NCI-H2227 (cell line): ENCODE results near the gene ACTR3.
"Not testable (repeated sequence)": the region's sequence is repeated elsewhere in the genome, so short reads cannot be mapped to it uniquely, and the experiment has no call there.

Experiments
- DNase-seq: peaks from one replicate; lab custom pipeline; 2025; ENCODE audit not compliant: unreplicated experiment; lab: John Stamatoyannopoulos, UW

ACTR3 gene

GRCh38 chr2:113901943-113902342, 12.1 kb downstream of the ACTR3 start:
- DNase-seq = no peak

DNA sequence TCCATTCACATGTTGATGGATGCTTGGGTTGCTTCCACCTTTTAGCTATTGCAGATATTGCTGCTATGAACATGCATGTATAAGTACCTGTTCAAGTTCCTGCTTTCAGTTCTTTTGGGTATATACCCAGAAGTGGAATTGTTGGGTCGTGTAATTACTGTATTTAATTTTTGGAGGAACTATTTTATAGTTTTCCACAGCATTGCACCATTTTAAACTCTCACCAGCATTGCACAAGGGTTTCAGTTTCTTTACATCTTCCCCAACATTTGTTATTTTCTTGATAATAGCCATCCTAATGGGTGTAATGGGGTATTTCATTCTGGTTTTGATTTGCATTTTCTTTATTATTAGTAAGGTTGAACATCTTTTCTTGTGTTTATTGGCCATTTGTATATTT, 16.0 kb downstream of the ACTR3 start:
- DNase-seq = no peak

- no peak for DNase-seq
Observed at GRCh38 chr2:113906647-113907046, 16.8 kb downstream of the ACTR3 start.

- no peak for DNase-seq
Observed at GRCh38 chr2:113907297-113907696, 17.4 kb downstream of the ACTR3 start.

DNA sequence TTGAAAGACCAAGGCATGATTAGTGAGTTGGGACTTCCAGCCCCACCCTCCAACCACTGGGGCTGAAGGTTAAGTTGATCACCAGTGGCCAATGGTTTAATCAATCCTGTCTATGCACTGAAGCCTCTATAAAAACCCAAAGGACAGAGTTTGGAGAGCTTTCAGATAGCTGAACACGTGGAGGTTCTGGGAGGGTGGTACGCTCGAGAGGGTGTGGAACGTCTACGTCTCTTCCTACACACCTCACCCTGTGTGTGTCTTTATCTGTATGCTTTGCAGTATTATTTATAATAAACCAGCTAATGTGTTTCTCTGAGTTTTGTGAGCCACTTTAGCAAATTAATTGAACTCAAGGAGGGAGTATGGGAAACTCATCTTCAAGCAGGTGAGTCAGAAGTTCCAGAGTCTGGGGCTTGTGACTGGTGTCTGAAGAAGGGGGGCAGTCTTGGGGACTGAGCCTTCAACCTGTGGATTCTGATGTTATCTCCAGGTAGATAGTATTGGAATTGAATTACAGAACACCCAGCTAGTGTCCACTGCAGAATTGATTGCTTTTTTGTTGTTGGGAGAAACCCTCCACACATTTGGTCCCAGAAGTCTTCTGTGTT, 20.3 kb downstream of the ACTR3 start:
- no peak for DNase-seq

DNA sequence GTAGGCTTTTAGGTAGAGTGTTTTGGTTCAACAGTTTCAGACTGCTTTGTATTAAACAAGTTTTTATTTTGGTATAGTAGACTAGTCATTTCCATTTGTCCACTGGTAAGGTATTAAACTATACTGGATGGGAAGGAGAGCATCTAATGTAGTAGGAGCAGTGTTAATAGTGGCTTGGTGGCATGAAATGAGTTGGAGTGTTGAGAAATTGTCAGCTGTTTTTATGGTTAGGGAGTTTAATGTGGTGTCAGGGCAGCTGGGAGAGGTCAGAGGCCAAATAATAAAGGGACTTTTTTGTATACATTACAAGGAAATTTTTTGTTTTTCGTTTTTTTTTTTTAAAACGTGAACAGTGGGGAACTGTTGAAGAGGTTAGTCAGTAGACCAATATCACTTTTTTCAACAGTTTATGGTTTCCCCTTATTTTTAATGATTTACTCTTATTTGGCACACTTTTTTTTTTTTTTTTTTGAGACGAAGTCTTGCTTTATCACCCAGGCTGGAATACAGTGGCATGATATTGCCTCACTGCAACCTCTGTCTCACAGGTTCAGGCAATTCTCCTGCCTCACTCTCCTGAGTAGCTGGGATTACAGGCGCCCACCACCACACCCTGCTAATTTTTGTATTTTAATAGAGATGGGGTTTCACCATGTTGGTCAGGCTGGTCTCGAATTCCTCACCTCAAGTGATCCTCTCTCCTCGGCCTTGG, 21.2 kb downstream of the ACTR3 start:
- no peak for DNase-seq

DNA sequence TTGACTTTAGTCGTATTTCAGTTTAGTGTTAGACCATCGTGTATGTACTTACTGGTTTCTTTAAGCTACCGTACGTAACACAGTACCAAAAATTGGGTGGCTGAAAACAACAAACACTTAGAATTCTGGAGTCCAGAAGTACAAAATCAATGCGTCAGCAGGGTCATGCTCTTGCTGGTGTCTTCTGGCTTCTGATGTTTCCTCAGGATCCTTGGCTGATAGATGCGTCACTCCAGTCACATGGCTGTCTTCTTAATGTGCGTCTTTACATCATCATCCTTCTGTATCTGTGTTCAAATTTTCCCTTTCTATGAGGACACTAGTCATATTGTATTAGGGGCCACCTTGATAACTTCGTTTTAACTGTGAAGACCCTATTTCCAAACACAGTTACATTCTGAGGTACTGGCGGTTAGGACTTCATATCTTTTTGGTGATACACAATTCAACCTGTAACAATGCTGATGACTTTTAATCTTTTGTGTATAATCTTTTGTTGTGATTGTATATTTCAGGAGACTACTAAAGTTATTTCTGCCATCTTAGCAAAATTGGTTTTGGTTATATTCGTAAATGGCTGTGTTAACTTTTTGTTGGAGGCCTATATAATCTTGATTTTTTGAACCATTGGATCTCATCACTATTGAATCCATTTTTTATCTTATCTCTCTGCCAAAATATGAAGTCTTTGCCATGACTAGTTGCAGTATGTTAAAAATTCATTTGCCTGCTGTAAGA, 25.4 kb downstream of the ACTR3 start:
- DNase-seq = no peak

GRCh38 chr2:113918229-113918628, 28.3 kb downstream of the ACTR3 start:
- no peak for DNase-seq

DNA sequence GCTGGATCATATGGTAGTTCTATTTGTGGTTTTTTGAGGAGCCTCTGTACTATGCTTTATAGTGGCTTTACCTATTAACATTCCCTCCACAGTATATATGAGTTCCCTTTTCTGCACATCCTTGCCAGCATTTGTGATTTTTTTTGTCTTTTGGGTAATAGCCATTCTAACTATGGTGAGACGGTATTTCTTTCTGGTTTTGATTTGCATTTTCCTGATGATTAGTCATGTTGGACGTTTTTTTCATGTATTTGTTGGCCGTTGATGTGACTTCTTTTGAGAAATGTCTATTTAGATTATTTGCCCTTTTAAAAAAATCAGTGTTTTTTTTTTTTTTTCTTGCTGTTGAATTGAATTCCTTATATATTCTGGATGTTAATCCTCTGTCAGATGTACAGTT, 31.1 kb downstream of the ACTR3 start:
- DNase-seq = no peak

GRCh38 chr2:113922335-113922734, 32.4 kb downstream of the ACTR3 start:
- no peak for DNase-seq

GRCh38 chr2:113922784-113923183, 32.9 kb downstream of the ACTR3 start:
- DNase-seq = no peak

- DNase-seq = no peak
Observed at GRCh38 chr2:113925884-113926283, 36.0 kb downstream of the ACTR3 start.

GRCh38 chr2:113926314-113926713, 36.4 kb downstream of the ACTR3 start:
- no peak for DNase-seq

GRCh38 chr2:113930448-113930847, 40.6 kb downstream of the ACTR3 start:
- no peak for DNase-seq

DNA sequence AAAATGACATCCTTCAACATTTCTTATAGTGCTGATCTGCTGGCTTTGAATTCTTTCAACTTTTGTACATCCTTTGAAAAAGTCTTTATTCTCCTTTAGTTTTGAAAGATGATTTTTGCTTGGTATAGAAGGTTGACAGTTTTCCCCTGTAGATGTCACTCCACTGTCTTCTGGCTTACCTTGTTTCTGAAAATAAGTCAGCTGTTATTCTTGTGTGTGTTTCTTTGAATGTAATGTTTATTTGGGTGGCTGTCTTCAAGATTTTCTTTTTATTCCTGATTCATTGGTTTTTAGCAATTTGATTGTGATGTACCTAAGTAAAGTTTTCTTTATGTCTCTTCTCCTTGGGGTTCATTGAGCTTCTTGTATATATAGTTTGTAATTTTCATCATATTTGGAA, 47.6 kb downstream of the ACTR3 start:
- DNase-seq = no peak

- DNase-seq = no peak
Observed at GRCh38 chr2:113940891-113941290, 51.0 kb downstream of the ACTR3 start.

DNA sequence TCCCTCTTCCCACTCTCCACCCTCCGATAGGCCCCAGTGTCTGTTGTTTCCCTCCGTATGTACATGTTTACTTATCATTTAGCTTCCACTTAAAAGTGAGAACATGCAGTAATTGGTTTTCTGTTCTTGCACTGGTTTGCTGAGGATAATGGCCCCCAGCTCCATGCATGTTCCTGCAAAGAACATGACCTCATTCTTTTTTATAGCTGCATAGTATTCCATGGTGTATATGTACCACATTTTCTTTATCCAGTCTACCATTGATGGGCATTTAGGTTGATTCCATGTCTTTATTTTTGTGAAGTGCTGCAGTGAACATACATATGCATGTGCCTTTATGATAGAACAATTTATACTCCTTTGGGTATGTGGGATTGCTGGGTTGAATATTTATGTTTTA, 55.9 kb downstream of the ACTR3 start:
- not testable (repeated sequence) for DNase-seq

- DNase-seq = not testable (repeated sequence)
Observed at GRCh38 chr2:113950906-113951305, 61.0 kb downstream of the ACTR3 start.

GRCh38 chr2:113961000-113961399, 71.1 kb downstream of the ACTR3 start:
- DNase-seq = no peak

DNA sequence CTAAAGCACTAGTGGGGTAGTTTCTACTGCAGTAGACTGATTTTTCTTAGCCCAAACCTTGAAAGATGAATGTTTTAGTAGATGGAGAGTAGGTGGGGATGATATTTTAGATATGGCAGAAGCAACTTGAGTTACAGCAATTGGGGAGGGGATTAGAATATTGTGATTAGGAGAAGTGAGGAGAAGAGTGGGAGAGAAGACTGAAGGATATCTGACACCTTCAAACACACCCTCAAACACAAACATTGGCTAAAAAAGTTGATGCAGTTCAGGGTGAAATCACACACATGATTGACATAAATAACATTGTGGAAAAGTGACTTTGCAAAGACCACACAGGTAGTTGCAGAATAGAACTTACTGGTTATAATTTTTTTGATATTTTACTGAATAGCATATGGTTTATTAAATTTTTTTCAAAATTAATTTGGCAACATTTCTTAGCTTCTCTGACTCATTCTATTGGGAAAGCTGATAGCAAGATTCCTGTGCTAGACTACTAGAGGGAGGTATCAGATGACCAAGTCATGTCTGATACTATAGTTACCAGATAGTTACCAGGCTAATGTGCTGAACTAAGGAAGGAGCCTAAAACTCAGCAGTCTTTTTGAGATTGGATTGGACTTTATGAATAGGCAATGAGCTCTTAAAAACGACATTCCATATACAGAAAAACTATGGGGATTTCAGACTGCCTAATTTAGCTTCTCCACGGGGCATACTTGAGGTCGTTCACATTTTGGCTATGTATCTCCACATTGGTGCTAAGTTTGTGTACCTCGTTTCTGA, 73.0 kb downstream of the ACTR3 start:
- DNase-seq = no peak

DNA sequence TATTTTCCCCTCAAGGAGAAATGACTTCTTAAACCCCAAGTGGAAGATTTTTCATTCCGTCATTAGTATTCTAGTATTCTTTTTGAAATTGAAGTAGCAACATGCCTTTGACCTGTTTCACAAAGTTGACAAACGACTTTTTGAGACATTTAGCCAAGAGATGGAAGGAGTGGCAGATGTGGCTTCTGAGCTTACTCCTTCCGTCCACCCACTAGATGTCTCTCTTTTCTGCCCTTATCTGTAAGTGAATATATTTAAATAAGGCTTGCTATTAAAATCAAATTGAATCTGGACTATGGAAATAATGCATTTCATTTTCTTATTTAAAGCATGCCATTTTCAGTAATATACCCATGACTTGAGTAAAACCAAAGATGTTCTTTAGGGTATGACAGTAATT, 74.1 kb downstream of the ACTR3 start:
- DNase-seq = no peak
